ENCODE data around the gene FMNL2. TPM values are rescaled to one million over a fixed set of nuclear protein-coding genes. Genes with fewer than 3 reads are reported as not detected.

FMNL2 gene
- total RNA-seq, 1 experiment from 2014 or later = 33.6 TPM

GRCh38 chr2:152405206-152406118 lies 70.5 kb downstream of the FMNL2 start:
- Histone ChIP-seq H3K4me1 (ENCODE audit: insufficient read depth, low read length) (peaks cover 9% of the 10 kb centered on the region; the same call in 1 of the 2 replicates), H3K9me3 (ENCODE audit: control insufficient read depth, low read depth, low read length) (no peaks in the 10 kb centered on the region), H4K5ac (ENCODE audit: insufficient read length, low read depth, low read length) (no peak overlapping the region), H3K56ac (ENCODE audit: insufficient read length, low read depth, low read length) (no peak overlapping the region), H3K4me2 (ENCODE audit: insufficient read depth, insufficient read length, low read length) (no peak overlapping the region), H3K9ac (ENCODE audit: extremely low read depth, insufficient read length, low read length) (no peak overlapping the region), H4K8ac (replicated peaks; ENCODE audit: insufficient read length, low read depth, low read length) (no peak overlapping the region), H2BK15ac (ENCODE audit: low read depth, low read length) (no peak overlapping the region), H3K23ac (ENCODE audit: insufficient read length, low read depth, low read length) (no peak overlapping the region), H4K91ac (ENCODE audit: insufficient read length, low read depth, low read length) (no peak overlapping the region), H3K27me3 (ENCODE audit: insufficient read depth, low read length) (no peaks in the 10 kb centered on the region), H3K18ac (ENCODE audit: insufficient read length, low read depth, low read length) (no peak overlapping the region), H2BK5ac (ENCODE audit: insufficient read length, low read length) (no peak overlapping the region), H2AFZ (ENCODE audit: low read length) (no peak overlapping the region), H2AK5ac (ENCODE audit: insufficient read length, low read length) (no peak overlapping the region), H3K14ac (ENCODE audit: insufficient read depth, low read length) (no peak overlapping the region), H3K23me2 (ENCODE audit: insufficient read length, low read depth, low read length, poor library complexity, severe bottlenecking) (peaks cover 4% of the 10 kb centered on the region), H3K79me1 (ENCODE audit: insufficient read depth, low read depth, low read length, poor library complexity, severe bottlenecking) (peaks cover 5% of the 10 kb centered on the region), H4K20me1 (ENCODE audit: control insufficient read depth, insufficient read depth, insufficient read length) (no peaks in the 10 kb centered on the region), H2BK20ac (ENCODE audit: low read depth, low read length, poor library complexity, severe bottlenecking) (no peak overlapping the region), H3K79me2 (ENCODE audit: insufficient read depth, low read length) (peaks cover 4% of the 10 kb centered on the region; the same call in 1 of the 2 replicates), H2BK120ac (ENCODE audit: low read depth, low read length, poor library complexity, severe bottlenecking) (no peak overlapping the region), H3K4ac (ENCODE audit: low read depth, low read length) (no peak overlapping the region), H3K27ac (ENCODE audit: insufficient read length, low read depth, low read length) (no peak overlapping the region), H3T11ph (ENCODE audit: low read length) (no peak overlapping the region), H2BK12ac (ENCODE audit: insufficient read length, low read depth, low read length) (no peak overlapping the region)
- H3K36me3 Mint-ChIP-seq (ENCODE audit: insufficient read depth in 1 of 3, low read depth in 3 of 3) = no peaks in the 10 kb centered on the region
- no peaks in the 10 kb centered on the region for H3K27me3 Mint-ChIP-seq (ENCODE audit: low read depth)
- DNase-seq = no peak
- peak overlapping the region in 2 of 3 experiments; percentile 8 to 71; a peak in 2 of 7 replicates for H3K27ac Mint-ChIP-seq
- peaks cover 76 to 83% of the 10 kb centered on the region in 2 experiments for H3K4me1 Mint-ChIP-seq
- no peaks in the 10 kb centered on the region for H3K9me3 Mint-ChIP-seq
- no peak for TF ChIP-seq CTCF (conservative IDR thresholded peaks at IDR 0.05)
- no CpG with 5 or more reads among the region's 2 CpGs for WGBS (ENCODE audit: extremely low coverage, insufficient read length, low lambda C conversion rate)
- H3K4me3 Mint-ChIP-seq = no peak overlapping the region

Data from H9 (cell line).